Hepatocyte (in vitro differentiated cells): ENCODE data around the gene TTPAL.

Source experiments
- EZH2 ChIP-seq: fragments of 200-600 bp; sonication (generic); IDR thresholded peaks from 2 replicates; pipeline ENCODE4 v1.6.1; 2016; ENCODE audit warnings: antibody characterized with exemption, mild to moderate bottlenecking, borderline replicate concordance
- EZH2phosphoT487 ChIP-seq: fragments of 200-600 bp; sonication (generic); IDR thresholded peaks from one replicate; pipeline ENCODE4 v1.6.1; 2018; ENCODE audit warnings: antibody characterized with exemption, mild to moderate bottlenecking, low read depth, moderate library complexity; ENCODE audit not compliant: unreplicated experiment, severe bottlenecking
- TF ChIP-seq, protein P1 (sequence below): fragments of 200-600 bp; sonication (generic); IDR thresholded peaks from 2 replicates; pipeline ENCODE4 v1.5.1; 2016; ENCODE audit warnings: antibody characterized with exemption, mild to moderate bottlenecking; ENCODE audit not compliant: poor library complexity

DNA sequence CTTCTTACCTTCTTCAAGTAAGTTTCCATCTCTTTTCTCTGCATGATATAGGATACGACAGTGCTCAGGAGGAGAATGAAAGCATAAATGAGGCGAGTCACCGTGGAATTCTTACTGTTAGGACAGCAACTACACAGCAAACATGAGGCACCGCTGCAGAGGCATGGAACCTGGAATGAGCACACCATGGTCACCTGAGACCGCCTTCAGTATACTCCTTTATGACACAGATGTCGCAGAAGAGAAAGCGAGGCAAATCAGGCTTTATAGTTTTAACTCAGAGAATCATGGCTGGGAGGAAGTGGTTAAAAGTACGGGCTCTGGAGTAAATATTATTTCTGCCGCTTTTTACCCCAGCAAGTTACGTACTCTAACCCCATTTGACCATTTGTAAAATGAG lies 38.2 kb downstream of the TTPAL start:
- TF ChIP-seq, protein P1, sequence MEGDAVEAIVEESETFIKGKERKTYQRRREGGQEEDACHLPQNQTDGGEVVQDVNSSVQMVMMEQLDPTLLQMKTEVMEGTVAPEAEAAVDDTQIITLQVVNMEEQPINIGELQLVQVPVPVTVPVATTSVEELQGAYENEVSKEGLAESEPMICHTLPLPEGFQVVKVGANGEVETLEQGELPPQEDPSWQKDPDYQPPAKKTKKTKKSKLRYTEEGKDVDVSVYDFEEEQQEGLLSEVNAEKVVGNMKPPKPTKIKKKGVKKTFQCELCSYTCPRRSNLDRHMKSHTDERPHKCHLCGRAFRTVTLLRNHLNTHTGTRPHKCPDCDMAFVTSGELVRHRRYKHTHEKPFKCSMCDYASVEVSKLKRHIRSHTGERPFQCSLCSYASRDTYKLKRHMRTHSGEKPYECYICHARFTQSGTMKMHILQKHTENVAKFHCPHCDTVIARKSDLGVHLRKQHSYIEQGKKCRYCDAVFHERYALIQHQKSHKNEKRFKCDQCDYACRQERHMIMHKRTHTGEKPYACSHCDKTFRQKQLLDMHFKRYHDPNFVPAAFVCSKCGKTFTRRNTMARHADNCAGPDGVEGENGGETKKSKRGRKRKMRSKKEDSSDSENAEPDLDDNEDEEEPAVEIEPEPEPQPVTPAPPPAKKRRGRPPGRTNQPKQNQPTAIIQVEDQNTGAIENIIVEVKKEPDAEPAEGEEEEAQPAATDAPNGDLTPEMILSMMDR: no peak
- TF ChIP-seq EZH2phosphoT487: no peak
- TF ChIP-seq EZH2: no peak
